KMS-11 (cell line): ENCODE data around the gene ATP6V0D1.

Experiments used
- H2AFZ ChIP-seq: fragments of 200-600 bp; sonication (generic); 2 replicates; pipeline ENCODE4 v1.6.1; 2016; ENCODE audit warnings: antibody characterized with exemption, mixed run types, low read depth
- H3K27ac ChIP-seq: fragments of 200-600 bp; sonication (generic); 2 replicates; pipeline ENCODE4 v1.6.1; 2016; ENCODE audit warnings: mild to moderate bottlenecking, mixed run types
- H3K27me3 ChIP-seq: fragments of 200-600 bp; sonication (generic); 2 replicates; pipeline ENCODE4 v1.6.1; 2017; ENCODE audit warnings: mild to moderate bottlenecking, low read depth, mixed run types, moderate library complexity; ENCODE audit not compliant: insufficient read depth
- H3K36me3 ChIP-seq: fragments of 200-600 bp; sonication (generic); 2 replicates; pipeline ENCODE4 v1.6.1; 2017; ENCODE audit warnings: mild to moderate bottlenecking, mixed run types; ENCODE audit not compliant: insufficient read depth
- H3K4me1 ChIP-seq: fragments of 200-600 bp; sonication (generic); 2 replicates; pipeline ENCODE4 v1.6.1; 2016; ENCODE audit warnings: mild to moderate bottlenecking, low read depth, mixed run types; ENCODE audit not compliant: poor library complexity, severe bottlenecking
- H3K4me2 ChIP-seq: fragments of 200-600 bp; sonication (generic); 2 replicates; pipeline ENCODE4 v1.7.0; 2016; ENCODE audit warnings: mild to moderate bottlenecking, mixed run types
- H3K4me3 ChIP-seq: fragments of 200-600 bp; sonication (generic); IDR thresholded peaks from 2 replicates; pipeline ENCODE4 v1.6.1; 2017; ENCODE audit warnings: low read depth, low read length, mixed read lengths; ENCODE audit not compliant: insufficient read depth
- H3K79me2 ChIP-seq: fragments of 200-600 bp; sonication (generic); 2 replicates; pipeline ENCODE4 v1.6.1; 2016; ENCODE audit warnings: low read depth, mixed run types; ENCODE audit not compliant: insufficient read depth
- H3K9ac ChIP-seq: fragments of 200-600 bp; sonication (generic); 2 replicates; pipeline ENCODE4 v1.6.1; 2016; ENCODE audit warnings: mild to moderate bottlenecking, mixed run types
- H4K20me1 ChIP-seq: fragments of 200-600 bp; sonication (generic); 2 replicates; pipeline ENCODE4 v1.6.1; 2016; ENCODE audit warnings: mild to moderate bottlenecking, mixed run types; ENCODE audit not compliant: insufficient read depth
- TF ChIP-seq, protein P1 (sequence below): fragments of 200-600 bp; sonication (generic); conservative IDR thresholded peaks from 2 replicates; pipeline ENCODE4 v1.6.1; 2017; ENCODE audit warnings: low read depth, mild to moderate bottlenecking, antibody characterized with exemption, low read length, moderate library complexity, mixed read lengths

ATP6V0D1 gene

DNA sequence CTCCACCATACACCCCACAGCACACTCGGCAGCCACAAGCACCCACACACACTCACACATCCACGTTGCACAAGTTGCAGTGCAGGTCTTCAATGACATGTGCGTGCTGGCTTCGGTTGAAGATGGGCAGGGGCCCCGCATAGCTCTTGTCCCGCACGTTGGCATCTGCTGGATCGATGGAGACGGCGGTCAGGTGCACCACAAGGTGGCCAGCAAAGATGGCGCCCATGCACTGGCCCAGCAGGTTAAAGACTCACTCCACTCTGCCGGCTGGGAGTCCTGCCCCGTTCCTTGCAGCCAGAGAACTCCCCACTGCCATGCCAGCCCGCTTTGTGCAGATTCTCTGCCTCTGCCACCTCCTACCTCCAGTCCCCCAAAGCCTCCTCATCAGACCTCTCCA lies 80.1 kb downstream of the ATP6V0D1 start:
- Histone ChIP-seq H3K79me2 (no peaks in the 10 kb centered on the region), H2AFZ (no peak overlapping the region), H3K4me1 (peaks cover 10% of the 10 kb centered on the region), H3K9ac (no peak overlapping the region), H3K4me3 (no peak overlapping the region), H3K27me3 (no peaks in the 10 kb centered on the region), H3K4me2 (no peak overlapping the region), H3K36me3 (no peaks in the 10 kb centered on the region), H3K27ac (no peak overlapping the region), H4K20me1 (no peaks in the 10 kb centered on the region)
- TF ChIP-seq, protein P1, sequence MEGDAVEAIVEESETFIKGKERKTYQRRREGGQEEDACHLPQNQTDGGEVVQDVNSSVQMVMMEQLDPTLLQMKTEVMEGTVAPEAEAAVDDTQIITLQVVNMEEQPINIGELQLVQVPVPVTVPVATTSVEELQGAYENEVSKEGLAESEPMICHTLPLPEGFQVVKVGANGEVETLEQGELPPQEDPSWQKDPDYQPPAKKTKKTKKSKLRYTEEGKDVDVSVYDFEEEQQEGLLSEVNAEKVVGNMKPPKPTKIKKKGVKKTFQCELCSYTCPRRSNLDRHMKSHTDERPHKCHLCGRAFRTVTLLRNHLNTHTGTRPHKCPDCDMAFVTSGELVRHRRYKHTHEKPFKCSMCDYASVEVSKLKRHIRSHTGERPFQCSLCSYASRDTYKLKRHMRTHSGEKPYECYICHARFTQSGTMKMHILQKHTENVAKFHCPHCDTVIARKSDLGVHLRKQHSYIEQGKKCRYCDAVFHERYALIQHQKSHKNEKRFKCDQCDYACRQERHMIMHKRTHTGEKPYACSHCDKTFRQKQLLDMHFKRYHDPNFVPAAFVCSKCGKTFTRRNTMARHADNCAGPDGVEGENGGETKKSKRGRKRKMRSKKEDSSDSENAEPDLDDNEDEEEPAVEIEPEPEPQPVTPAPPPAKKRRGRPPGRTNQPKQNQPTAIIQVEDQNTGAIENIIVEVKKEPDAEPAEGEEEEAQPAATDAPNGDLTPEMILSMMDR, result no peak

DNA sequence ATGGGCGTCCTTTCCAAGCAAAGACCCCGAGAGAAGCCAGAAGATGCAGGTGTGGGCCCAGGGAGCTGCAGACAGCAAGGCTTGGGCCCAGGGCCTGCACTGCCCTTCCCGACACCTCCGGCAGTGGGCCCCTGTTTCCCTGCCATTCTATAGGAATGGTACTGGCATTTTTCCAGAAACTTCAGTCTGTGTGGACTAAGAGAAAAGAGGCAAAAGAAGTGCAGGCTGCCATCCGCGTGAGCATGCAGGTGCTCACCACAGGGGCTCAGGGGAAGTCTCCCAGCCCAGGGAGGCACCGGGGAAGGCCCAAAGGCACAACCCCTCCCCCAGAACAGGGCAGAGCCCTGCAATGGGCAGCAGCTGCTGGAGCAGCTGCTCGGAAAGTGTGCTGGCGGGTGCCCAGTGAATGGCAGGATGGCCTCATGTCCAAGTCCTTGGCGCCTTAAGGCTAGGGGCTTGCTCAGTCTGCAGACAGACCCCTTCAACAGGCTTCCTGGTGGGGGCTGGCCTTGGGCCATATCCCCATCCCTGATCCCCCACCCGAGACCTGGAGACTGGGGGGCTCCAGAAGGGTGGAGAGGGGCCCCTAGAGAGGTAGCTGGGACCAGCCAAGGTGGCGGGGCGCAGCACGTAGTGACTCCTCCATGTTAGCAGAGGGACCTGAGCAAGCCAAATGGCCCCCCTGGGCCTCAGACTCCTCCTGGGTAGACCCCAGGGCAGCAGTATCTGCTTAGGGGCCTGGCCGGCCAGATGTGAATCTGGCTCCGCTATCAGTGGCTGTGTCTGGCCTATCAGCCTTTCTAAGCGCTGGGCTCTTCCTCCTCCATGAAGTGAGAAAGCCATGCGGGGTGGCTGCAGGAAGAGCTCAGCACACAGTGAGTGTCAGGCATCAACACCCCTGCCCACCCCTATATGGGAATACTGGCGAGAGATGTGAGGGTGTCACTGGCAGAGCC lies 80.9 kb downstream of the ATP6V0D1 start:
- Histone ChIP-seq H3K27ac (no peak overlapping the region), H3K4me3 (no peak overlapping the region)

DNA sequence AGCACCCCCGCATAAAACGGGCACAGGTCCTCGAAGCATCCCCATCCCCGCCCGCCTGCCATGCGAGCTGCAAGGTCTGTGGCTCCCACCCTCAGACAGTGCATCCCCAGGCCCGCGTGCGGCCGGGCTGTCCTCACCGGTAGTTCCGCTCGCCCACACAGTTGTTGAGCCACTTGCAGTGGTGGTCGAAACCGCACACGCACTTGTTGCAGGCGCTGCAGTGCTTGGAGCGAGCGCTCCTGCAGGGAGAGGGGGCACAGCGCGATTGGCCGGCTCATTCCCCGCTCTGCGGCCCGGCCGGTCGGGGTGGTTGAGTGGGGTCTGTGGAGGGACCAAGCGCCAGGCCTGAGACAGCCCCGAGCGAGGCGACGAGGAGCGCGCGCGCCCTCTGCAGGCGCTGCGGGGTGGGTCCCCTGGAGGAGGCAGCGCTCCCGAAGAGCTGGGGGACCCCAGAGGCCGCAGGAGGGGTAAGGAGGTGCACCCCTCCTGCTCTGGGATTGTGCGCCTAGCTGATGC lies 81.7 kb downstream of the ATP6V0D1 start:
- Histone ChIP-seq H3K4me1 (peaks cover 18% of the 10 kb centered on the region), H3K27me3 (no peaks in the 10 kb centered on the region), H4K20me1 (no peaks in the 10 kb centered on the region), H3K36me3 (no peaks in the 10 kb centered on the region), H3K4me3 (no peak overlapping the region), H3K9ac (no peak overlapping the region), H3K79me2 (no peaks in the 10 kb centered on the region), H3K4me2 (no peak overlapping the region), H3K27ac (no peak overlapping the region), H2AFZ (no peak overlapping the region)
- TF ChIP-seq, protein P1, result no peak

More for the DNA sequence above, 80.9 kb downstream of the ATP6V0D1 start:
- no peak overlapping the region for H2AFZ ChIP-seq
- H3K79me2 ChIP-seq, result no peaks in the 10 kb centered on the region
- peaks cover 18% of the 10 kb centered on the region for H3K4me1 ChIP-seq
- TF ChIP-seq, protein P1, result no peak
- no peaks in the 10 kb centered on the region for H4K20me1 ChIP-seq
- H3K9ac ChIP-seq, result no peak overlapping the region
- no peaks in the 10 kb centered on the region for H3K36me3 ChIP-seq
- H3K27me3 ChIP-seq, result no peaks in the 10 kb centered on the region
- no peak overlapping the region for H3K4me2 ChIP-seq

DNA sequence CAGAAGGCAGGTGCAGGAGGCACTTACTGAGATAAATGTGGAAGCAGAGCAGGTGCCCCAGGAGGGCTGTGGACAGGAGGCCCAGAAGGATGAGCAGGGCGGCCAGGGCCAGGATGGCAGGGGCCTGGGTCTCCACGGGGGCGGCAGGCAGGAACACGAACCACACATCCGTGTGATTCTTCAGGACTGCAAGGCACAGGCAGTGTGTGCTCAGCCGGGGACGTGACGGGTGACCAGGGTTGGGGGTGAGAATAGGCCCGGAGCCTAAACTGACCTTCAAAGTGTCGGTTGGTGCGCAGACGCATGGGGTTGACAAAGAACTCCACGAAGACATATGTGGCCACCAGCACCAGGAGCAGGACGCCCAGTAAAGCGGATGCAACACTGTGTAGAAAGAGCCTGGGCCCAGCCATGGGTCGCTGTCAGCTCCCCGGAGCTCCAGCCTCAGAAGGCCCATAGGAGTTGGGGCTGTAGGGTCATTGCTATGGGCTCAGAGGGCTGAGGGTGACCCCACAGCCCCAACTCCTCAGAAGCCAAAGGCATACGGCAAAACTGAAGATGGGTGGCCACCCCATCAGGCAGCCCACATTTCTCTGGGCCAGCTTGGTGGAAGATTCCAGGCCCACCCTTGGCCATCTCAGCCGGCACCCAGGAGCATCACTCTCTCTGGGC lies 82.3 kb downstream of the ATP6V0D1 start:
- Histone ChIP-seq H3K27ac (no peak overlapping the region), H3K4me3 (no peak overlapping the region), H3K4me1 (peaks cover 18% of the 10 kb centered on the region), H3K9ac (no peak overlapping the region), H3K27me3 (no peaks in the 10 kb centered on the region; the same call in 1 of the 2 replicates), H3K79me2 (no peaks in the 10 kb centered on the region), H3K4me2 (no peak overlapping the region), H3K36me3 (no peaks in the 10 kb centered on the region), H4K20me1 (no peaks in the 10 kb centered on the region), H2AFZ (no peak overlapping the region)
- TF ChIP-seq, protein P1, result no peak
